ENCODE data around the gene POLR3B.

GRCh38 chr12:106492857-106493256 lies 135.3 kb downstream of the POLR3B start:
- TF ChIP-seq POLR2A (IDR thresholded peaks at IDR 0.05) (no peak), EP300 (IDR thresholded peaks at IDR 0.05) (no peak)
- TF ChIP-seq, protein P1, sequence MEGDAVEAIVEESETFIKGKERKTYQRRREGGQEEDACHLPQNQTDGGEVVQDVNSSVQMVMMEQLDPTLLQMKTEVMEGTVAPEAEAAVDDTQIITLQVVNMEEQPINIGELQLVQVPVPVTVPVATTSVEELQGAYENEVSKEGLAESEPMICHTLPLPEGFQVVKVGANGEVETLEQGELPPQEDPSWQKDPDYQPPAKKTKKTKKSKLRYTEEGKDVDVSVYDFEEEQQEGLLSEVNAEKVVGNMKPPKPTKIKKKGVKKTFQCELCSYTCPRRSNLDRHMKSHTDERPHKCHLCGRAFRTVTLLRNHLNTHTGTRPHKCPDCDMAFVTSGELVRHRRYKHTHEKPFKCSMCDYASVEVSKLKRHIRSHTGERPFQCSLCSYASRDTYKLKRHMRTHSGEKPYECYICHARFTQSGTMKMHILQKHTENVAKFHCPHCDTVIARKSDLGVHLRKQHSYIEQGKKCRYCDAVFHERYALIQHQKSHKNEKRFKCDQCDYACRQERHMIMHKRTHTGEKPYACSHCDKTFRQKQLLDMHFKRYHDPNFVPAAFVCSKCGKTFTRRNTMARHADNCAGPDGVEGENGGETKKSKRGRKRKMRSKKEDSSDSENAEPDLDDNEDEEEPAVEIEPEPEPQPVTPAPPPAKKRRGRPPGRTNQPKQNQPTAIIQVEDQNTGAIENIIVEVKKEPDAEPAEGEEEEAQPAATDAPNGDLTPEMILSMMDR (IDR thresholded peaks at IDR 0.05), result no peak
